Central memory CD4-positive, alpha-beta T cell (primary cell): ENCODE measurements around the gene STX16.
A peak's percentile ranks its signal among the peaks of the same experiment; 100 is the strongest.

Experiments used
- DNase-seq: peaks from one replicate; pipeline ENCODE4 v3.0.0; 2022
- total RNA-seq, 3 experiments: gene quantifications; one replicate each; lab custom pipeline; 2026; lab: John Stamatoyannopoulos, UW

STX16 gene
- 26.2 to 97.6 (median 48.4) reads per million in 3 experiments for total RNA-seq

GRCh38 chr20:58650776-58651558 lies at the start of gene STX16:
STX16 (plus strand) TSS chr20:58651283; CDS start chr20:58652007, 724 bp downstream.
- peak; percentile 73 for DNase-seq

GRCh38 chr20:58602124-58602523 lies 49.0 kb upstream of the STX16 start:
- DNase-seq = no peak

- DNase-seq = no peak
These were observed 47.4 kb upstream of the STX16 start for GRCh38 chr20:58603721-58604120.

GRCh38 chr20:58604128-58604881 lies 46.8 kb upstream of the STX16 start:
- no peak for DNase-seq

- DNase-seq = no peak
These were observed 45.6 kb upstream of the STX16 start for GRCh38 chr20:58605292-58606065.

- no peak for DNase-seq
These were observed 44.9 kb upstream of the STX16 start for GRCh38 chr20:58606184-58606583.

GRCh38 chr20:58608096-58608840 lies 42.8 kb upstream of the STX16 start:
- no peak for DNase-seq

- no peak for DNase-seq
These were observed 42.1 kb upstream of the STX16 start for GRCh38 chr20:58609026-58609425.

GRCh38 chr20:58610071-58610800 lies 40.8 kb upstream of the STX16 start:
- no peak for DNase-seq

GRCh38 chr20:58610811-58611210 lies 40.3 kb upstream of the STX16 start:
- no peak for DNase-seq

- no peak for DNase-seq
These were observed 39.6 kb upstream of the STX16 start for GRCh38 chr20:58611236-58612030.

GRCh38 chr20:58612121-58612691 lies 38.9 kb upstream of the STX16 start:
- no peak for DNase-seq

- DNase-seq = no peak
These were observed 37.8 kb upstream of the STX16 start for GRCh38 chr20:58613061-58613854.

- DNase-seq = no peak
These were observed 36.7 kb upstream of the STX16 start for GRCh38 chr20:58614366-58614765.

GRCh38 chr20:58614984-58615760 lies 35.9 kb upstream of the STX16 start:
- no peak for DNase-seq

GRCh38 chr20:58616411-58616810 lies 34.7 kb upstream of the STX16 start:
- no peak for DNase-seq

GRCh38 chr20:58617158-58617557 lies 33.9 kb upstream of the STX16 start:
- no peak for DNase-seq

- no peak for DNase-seq
These were observed 32.6 kb upstream of the STX16 start for GRCh38 chr20:58618351-58619076.
